Activated CD8-positive, alpha-beta T cell treated with anti-CD3 and anti-CD28 coated beads for 36 hours (primary cell): ENCODE data around the gene UGT1A1. TPM values are rescaled to one million over a fixed set of nuclear protein-coding genes. Genes with fewer than 3 reads are reported as not detected.

Experiments
- ATAC-seq: fragments of 200-7000 bp; cut with Tn5 transposase; one replicate; pipeline ENCODE4 v1.10.0; 2021; ENCODE audit warnings: mild to moderate bottlenecking, moderate library complexity
- CTCF ChIA-PET: fragments of 350-600 bp; sonication (Branson Sonifier 250); formaldehyde crosslinking; loops from one replicate; lab custom pipeline; 2021; ENCODE audit warnings: antibody characterized with exemption; lab: Charles Lee
- POLR2A ChIA-PET: fragments of 350-600 bp; sonication (Branson Sonifier 250); formaldehyde crosslinking; loops from one replicate; lab custom pipeline; 2021; ENCODE audit warnings: antibody characterized with exemption; lab: Charles Lee
- DNase-seq: peaks from one replicate; pipeline ENCODE4 v3.0.0-alpha.2; 2020
- H3K27ac Mint-ChIP-seq: one replicate; pipeline ENCODE4 v1.8.0; 2021; ENCODE audit warnings: mild to moderate bottlenecking, mixed read lengths
- H3K27me3 Mint-ChIP-seq: one replicate; pipeline ENCODE4 v1.8.0; 2021; ENCODE audit warnings: mixed read lengths
- H3K36me3 Mint-ChIP-seq: one replicate; pipeline ENCODE4 v1.8.0; 2021; ENCODE audit warnings: low read depth, mixed read lengths
- H3K4me1 Mint-ChIP-seq: one replicate; pipeline ENCODE4 v1.8.0; 2021; ENCODE audit warnings: low read depth, mixed read lengths
- H3K4me3 Mint-ChIP-seq: one replicate; pipeline ENCODE4 v1.8.0; 2021; ENCODE audit warnings: mild to moderate bottlenecking, moderate library complexity, mixed read lengths
- H3K9me3 Mint-ChIP-seq: one replicate; pipeline ENCODE4 v1.8.0; 2021; ENCODE audit warnings: mixed read lengths
- intact Hi-C: fragments of 100-400 bp; cut with micrococcal nuclease; formaldehyde crosslinking; loops from one replicate; pipeline ENCODE4 v1.10.0; 2022
- total RNA-seq, 2 experiments: library from RNA; stranded (reverse); gene quantifications; one replicate each; pipeline ENCODE4 v1.2.3, GENCODE V29; 2021
- TF ChIP-seq, protein P1 (sequence below): fragments of 200-600 bp; IDR thresholded peaks from one replicate; pipeline ENCODE4 v1.8.0; 2022; ENCODE audit warnings: antibody characterized with exemption, mild to moderate bottlenecking

Gene UGT1A1
- total RNA-seq, 2 experiments from 2014 or later: not detected

DNA sequence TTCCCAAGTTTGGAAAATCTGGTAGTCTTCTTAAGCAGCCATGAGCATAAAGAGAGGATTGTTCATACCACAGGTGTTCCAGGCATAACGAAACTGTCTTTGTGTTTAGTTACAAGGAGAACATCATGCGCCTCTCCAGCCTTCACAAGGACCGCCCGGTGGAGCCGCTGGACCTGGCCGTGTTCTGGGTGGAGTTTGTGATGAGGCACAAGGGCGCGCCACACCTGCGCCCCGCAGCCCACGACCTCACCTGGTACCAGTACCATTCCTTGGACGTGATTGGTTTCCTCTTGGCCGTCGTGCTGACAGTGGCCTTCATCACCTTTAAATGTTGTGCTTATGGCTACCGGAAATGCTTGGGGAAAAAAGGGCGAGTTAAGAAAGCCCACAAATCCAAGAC, 12.1 kb downstream of the UGT1A1 start:
- POLR2A ChIA-PET: no interaction called here

DNA sequence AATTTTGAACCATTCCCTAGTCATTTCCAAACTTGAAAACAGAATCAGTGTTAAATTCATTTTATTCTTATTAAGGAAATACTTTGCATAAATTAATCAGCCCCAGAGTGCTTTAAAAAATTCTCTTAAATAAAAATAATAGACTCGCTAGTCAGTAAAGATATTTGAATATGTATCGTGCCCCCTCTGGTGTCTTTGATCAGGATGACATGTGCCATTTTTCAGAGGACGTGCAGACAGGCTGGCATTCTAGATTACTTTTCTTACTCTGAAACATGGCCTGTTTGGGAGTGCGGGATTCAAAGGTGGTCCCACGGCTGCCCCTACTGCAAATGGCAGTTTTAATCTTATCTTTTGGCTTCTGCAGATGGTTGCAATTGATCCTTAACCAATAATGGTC, 12.5 kb downstream of the UGT1A1 start:
- ChIA-PET POLR2A (no interaction called here), CTCF (no interaction called here)
- Mint-ChIP-seq H3K27me3 (peaks cover 14% of the 10 kb centered on the region), H3K4me1 (no peaks in the 10 kb centered on the region), H3K9me3 (peaks cover 4% of the 10 kb centered on the region), H3K27ac (no peak overlapping the region), H3K4me3 (no peak overlapping the region), H3K36me3 (no peaks in the 10 kb centered on the region)
- intact Hi-C loops: no loop called here
- DNase-seq: no peak
- ATAC-seq: no peak
- TF ChIP-seq, protein P1, sequence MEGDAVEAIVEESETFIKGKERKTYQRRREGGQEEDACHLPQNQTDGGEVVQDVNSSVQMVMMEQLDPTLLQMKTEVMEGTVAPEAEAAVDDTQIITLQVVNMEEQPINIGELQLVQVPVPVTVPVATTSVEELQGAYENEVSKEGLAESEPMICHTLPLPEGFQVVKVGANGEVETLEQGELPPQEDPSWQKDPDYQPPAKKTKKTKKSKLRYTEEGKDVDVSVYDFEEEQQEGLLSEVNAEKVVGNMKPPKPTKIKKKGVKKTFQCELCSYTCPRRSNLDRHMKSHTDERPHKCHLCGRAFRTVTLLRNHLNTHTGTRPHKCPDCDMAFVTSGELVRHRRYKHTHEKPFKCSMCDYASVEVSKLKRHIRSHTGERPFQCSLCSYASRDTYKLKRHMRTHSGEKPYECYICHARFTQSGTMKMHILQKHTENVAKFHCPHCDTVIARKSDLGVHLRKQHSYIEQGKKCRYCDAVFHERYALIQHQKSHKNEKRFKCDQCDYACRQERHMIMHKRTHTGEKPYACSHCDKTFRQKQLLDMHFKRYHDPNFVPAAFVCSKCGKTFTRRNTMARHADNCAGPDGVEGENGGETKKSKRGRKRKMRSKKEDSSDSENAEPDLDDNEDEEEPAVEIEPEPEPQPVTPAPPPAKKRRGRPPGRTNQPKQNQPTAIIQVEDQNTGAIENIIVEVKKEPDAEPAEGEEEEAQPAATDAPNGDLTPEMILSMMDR: no peak

More for the DNA sequence above, 12.1 kb downstream of the UGT1A1 start:
- TF ChIP-seq, protein P1: no peak
- Mint-ChIP-seq H3K27me3 (peaks cover 14% of the 10 kb centered on the region), H3K27ac (no peak overlapping the region), H3K4me3 (no peak overlapping the region), H3K9me3 (peaks cover 4% of the 10 kb centered on the region), H3K36me3 (no peaks in the 10 kb centered on the region), H3K4me1 (no peaks in the 10 kb centered on the region)
- CTCF ChIA-PET: no interaction called here
- intact Hi-C loops: no loop called here
- no peak for DNase-seq
- no peak for ATAC-seq

DNA sequence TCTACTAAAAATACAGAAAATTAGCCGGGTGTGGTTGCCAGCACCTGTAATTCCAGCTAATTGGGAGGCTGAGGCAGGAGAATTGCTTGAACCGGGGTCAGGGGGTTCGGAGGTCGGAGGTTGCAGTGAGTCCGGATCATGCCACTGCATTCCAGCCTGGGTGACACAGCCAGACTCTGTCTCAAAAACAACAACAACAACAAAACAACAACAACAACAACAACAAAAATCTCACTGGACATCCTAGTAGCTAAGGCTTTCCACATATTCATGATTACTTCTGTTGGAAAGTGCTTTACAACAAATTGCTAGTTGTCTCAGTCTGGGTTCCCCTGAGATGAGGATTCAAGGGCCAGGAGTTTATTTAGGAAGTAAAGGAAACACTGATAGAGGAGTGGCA, 13.8 kb downstream of the UGT1A1 start:
- ChIA-PET POLR2A (interaction anchor here (0.5 to 0.8 kb wide), 2 partner anchors 10 to 12 kb away, joined by 3 to 4 read pairs; no protein-coding TSS in a partner anchor), CTCF (interaction anchor here (1.0 to 1.2 kb wide), 2 partner anchors 9 to 11 kb away, joined by 3 read pairs; no protein-coding TSS in a partner anchor)
- TF ChIP-seq, protein P1: no peak
- H3K9me3 Mint-ChIP-seq: peaks cover 4% of the 10 kb centered on the region
- H3K36me3 Mint-ChIP-seq: no peaks in the 10 kb centered on the region
- H3K4me3 Mint-ChIP-seq: no peak overlapping the region
- no peak overlapping the region for H3K27ac Mint-ChIP-seq
- no peak for DNase-seq
- no peak for ATAC-seq
- no peaks in the 10 kb centered on the region for H3K4me1 Mint-ChIP-seq
- H3K27me3 Mint-ChIP-seq: peaks cover 14% of the 10 kb centered on the region
- intact Hi-C loops: no loop called here

DNA sequence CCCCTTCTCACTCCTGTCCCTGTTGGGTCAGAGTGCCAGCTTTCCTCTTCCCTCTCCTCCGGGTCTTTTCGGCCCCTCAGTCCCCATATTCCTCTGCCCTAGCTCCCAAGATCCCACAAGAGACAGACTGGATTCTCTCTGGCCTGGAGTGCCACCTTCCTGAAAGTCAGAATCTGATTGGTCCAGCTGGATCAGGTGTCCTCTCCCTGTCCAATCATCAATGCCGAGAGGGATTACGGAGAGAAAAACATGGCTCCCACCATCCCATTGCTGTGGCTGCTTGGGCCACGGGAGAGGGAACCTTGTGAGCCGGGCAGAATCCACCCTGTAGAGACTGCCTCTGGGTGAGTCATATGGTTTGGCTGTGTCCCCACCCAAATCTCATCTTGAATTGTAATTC, 15.3 kb downstream of the UGT1A1 start:
- Mint-ChIP-seq H3K4me1 (no peaks in the 10 kb centered on the region), H3K27me3 (peaks cover 15% of the 10 kb centered on the region), H3K27ac (no peak overlapping the region), H3K36me3 (no peaks in the 10 kb centered on the region), H3K4me3 (no peak overlapping the region), H3K9me3 (peaks cover 4% of the 10 kb centered on the region)
- intact Hi-C loops: no loop called here
- ATAC-seq: no peak
- ChIA-PET POLR2A (no interaction called here), CTCF (no interaction called here)
- DNase-seq: no peak
- TF ChIP-seq, protein P1: no peak

DNA sequence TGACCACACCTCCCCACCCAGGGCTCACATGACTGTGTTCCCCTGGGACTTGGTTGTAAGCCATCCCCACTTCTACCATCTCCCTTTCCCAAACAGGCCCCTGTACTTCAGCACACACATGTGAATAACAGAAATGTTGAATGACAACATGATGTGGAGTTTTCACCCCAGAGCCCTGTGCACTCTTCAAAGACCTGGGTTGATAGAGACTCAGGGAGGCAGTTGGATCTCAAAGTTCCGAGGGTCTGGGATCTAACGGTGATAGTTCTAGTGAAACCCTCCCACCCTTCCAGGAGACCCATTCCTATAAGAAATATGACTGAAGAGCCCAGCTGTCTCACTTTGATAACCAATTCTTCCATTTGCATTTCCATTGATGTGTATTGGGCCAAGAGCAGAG, 18.0 kb downstream of the UGT1A1 start, which contains the start of gene MROH2A:
Gene MROH2A, plus strand, starts transcription at position 301 of the 400 bp plus-strand sequence. CDS start 1,029 bp downstream, outside the sequence.
- peaks cover 16% of the 10 kb centered on the region for H3K27me3 Mint-ChIP-seq
- intact Hi-C loops: no loop called here

More for the DNA sequence above, 18.0 kb downstream of the UGT1A1 start, which contains the start of gene MROH2A:
- ChIA-PET POLR2A (no interaction called here), CTCF (no interaction called here)
- ATAC-seq (no peak), DNase-seq (no peak)
- Mint-ChIP-seq H3K27ac (no peak within 1 kb of the TSS), H3K4me3 (no peak within 1 kb of the TSS), H3K36me3 (no peaks in the 10 kb centered on the region), H3K9me3 (peaks cover 4% of the 10 kb centered on the region), H3K4me1 (no peaks in the 10 kb centered on the region)
- TF ChIP-seq, protein P1: no peak
